GM12878 (cell line): ENCODE results near the gene MYO16. TPM values are rescaled to one million over a fixed set of nuclear protein-coding genes. Genes with fewer than 3 reads are reported as not detected.

Source experiments
- ATAC-seq: fragments of 200-7000 bp; cut with Tn5 transposase; 3 replicates; pipeline ENCODE4 v1.9.1; 2020; ENCODE audit warnings: mild to moderate bottlenecking, moderate library complexity
- BruUV-seq: library from RNA; stranded (reverse); fragments of 400-500 nt; replicated peaks from 2 replicates; lab custom pipeline; 2021; lab: Mats Ljungman, UMichigan
- CTCF ChIA-PET: fragments of 300-600 bp; sonication (Branson Sonifier 250); formaldehyde crosslinking; extraction: SDS; loops from one replicate; lab custom pipeline; 2021; ENCODE audit warnings: inconsistent platforms; lab: Yijun Ruan, JAX
- POLR2A ChIA-PET: fragments of 350-600 bp; formaldehyde crosslinking; extraction: SDS; loops from one replicate; lab custom pipeline; 2021; ENCODE audit warnings: inconsistent platforms; lab: Charles Lee
- RAD21 ChIA-PET: fragments of 300-600 bp; sonication (Branson Sonifier 250); formaldehyde crosslinking; loops from one replicate; lab custom pipeline; 2023; ENCODE audit warnings: antibody characterized with exemption; ENCODE audit not compliant: unreplicated experiment; lab: Charles Lee
- SMC1A ChIA-PET: fragments of 300-600 bp; sonication (Branson Sonifier 250); formaldehyde crosslinking; loops from one replicate; lab custom pipeline; 2023; ENCODE audit not compliant: unreplicated experiment, uncharacterized antibody; lab: Charles Lee
- DNase-seq: peaks from one replicate; pipeline ENCODE4 v3.0.0-alpha.2; 2011; ENCODE audit warnings: low read depth, low spot score
- FAIRE-seq: peaks from 3 replicates; lab custom pipeline; 2011; peaks lifted over from hg19 to GRCh38; lab: Jason Lieb, UNC
- H2AFZ ChIP-seq: 2 replicates; pipeline ENCODE4 v1.6.0; 2011; ENCODE audit warnings: low read depth, low read length, control low read depth; ENCODE audit not compliant: control insufficient read depth
- H3K27ac ChIP-seq: 2 replicates; pipeline ENCODE4 v1.5.1; 2011; ENCODE audit warnings: control low read depth; ENCODE audit not compliant: control insufficient read depth, insufficient read depth
- H3K27me3 ChIP-seq, 2 experiments: replicated peaks in 1 of 2; 2 replicates each; pipeline versions ENCODE4 v1.6.0 to v1.6.1; 2011; ENCODE audit warnings: low read length in 1 of 2; ENCODE audit not compliant: control insufficient read depth in 2 of 2, insufficient read depth in 2 of 2
- H3K36me3 ChIP-seq, 2 experiments: 2 replicates each; pipeline ENCODE4 v1.5.1; 2011; ENCODE audit warnings: low read length in 1 of 2; ENCODE audit not compliant: control insufficient read depth in 2 of 2, insufficient read depth in 2 of 2
- H3K4me1 ChIP-seq: 2 replicates; pipeline ENCODE4 v1.6.1; 2011; ENCODE audit warnings: mild to moderate bottlenecking, low read length, moderate library complexity, mixed read lengths; ENCODE audit not compliant: control insufficient read depth, insufficient read depth
- H3K4me2 ChIP-seq: 2 replicates; pipeline ENCODE4 v1.6.0; 2011; ENCODE audit warnings: control low read depth; ENCODE audit not compliant: control insufficient read depth, insufficient read depth
- H3K4me3 ChIP-seq: fragments of 200-600 bp; sonication (generic); 2 replicates; pipeline ENCODE4 v1.5.1; 2016
- H3K79me2 ChIP-seq: 2 replicates; pipeline ENCODE4 v1.6.0; 2011; ENCODE audit warnings: low read length; ENCODE audit not compliant: control insufficient read depth, insufficient read depth
- H3K9ac ChIP-seq: 2 replicates; pipeline ENCODE4 v1.8.0; 2011; ENCODE audit warnings: low read length, control low read depth, mixed read lengths; ENCODE audit not compliant: control insufficient read depth, insufficient read depth
- H3K9me3 ChIP-seq: replicated peaks from 3 replicates; pipeline ENCODE4 v1.5.1; 2011; ENCODE audit warnings: mild to moderate bottlenecking, low read length; ENCODE audit not compliant: control insufficient read depth, insufficient read depth
- H4K20me1 ChIP-seq: 2 replicates; pipeline ENCODE4 v1.6.0; 2011; ENCODE audit not compliant: control insufficient read depth, insufficient read depth
- BHLHE40 ChIP-seq, 2 experiments: fragments of 450-650 bp in 1 of 2; IDR thresholded peaks; 2 replicates each; pipeline ENCODE4 v1.6.1; 2011 to 2017; ENCODE audit warnings: low read depth in 2 of 2, borderline replicate concordance in 1 of 2, improper control_type of control experiment in 1 of 2, low read length in 1 of 2, mild to moderate bottlenecking in 1 of 2
- IRF4 ChIP-seq: IDR thresholded peaks from 2 replicates; pipeline ENCODE4 v1.6.1; 2011; ENCODE audit warnings: low read depth, low read length
- MXI1 ChIP-seq: fragments of 150-350 bp; IDR thresholded peaks from 2 replicates; pipeline ENCODE4 v1.6.1; 2011; ENCODE audit warnings: low read depth, mild to moderate bottlenecking, inconsistent platforms, low read length, improper control_type of control experiment
- MYB ChIP-seq: fragments of 150-350 bp; IDR thresholded peaks from 2 replicates; pipeline ENCODE4 v1.6.1; 2014; ENCODE audit warnings: mild to moderate bottlenecking, low read depth, low read length, borderline replicate concordance
- RFX5 ChIP-seq: IDR thresholded peaks from 2 replicates; pipeline ENCODE4 v1.6.1; 2011; ENCODE audit warnings: low read depth, low read length, improper control_type of control experiment
- SMAD1 ChIP-seq: fragments of 450-650 bp; IDR thresholded peaks from 2 replicates; pipeline ENCODE4 v1.6.1; 2018; ENCODE audit warnings: mild to moderate bottlenecking, low read depth; ENCODE audit not compliant: partially characterized antibody
- ZSCAN29 ChIP-seq: fragments of 450-650 bp; IDR thresholded peaks from 2 replicates; pipeline ENCODE4 v1.6.1; 2017; ENCODE audit warnings: mild to moderate bottlenecking, moderate library complexity
- WGBS: methylation state at CpG from one replicate; pipeline ENCODE4 v1.1.6; 2016; ENCODE audit warnings: low lambda C conversion rate; ENCODE audit not compliant: insufficient replicate concordance, insufficient coverage; ENCODE audit errors: missing lambda C conversion rate; 5-methylcytosine and 5-hydroxymethylcytosine counted together
- in situ Hi-C: fragments of 300-500 bp; cut with MboI; formaldehyde crosslinking; loops from 9 replicates; pipeline ENCODE4 v1.14.3; 2018; ENCODE audit warnings: mixed read lengths
- intact Hi-C: fragments of 100-400 bp; cut with micrococcal nuclease; formaldehyde crosslinking; loops from one replicate; pipeline ENCODE4 v1.14.2; 2022; ENCODE audit not compliant: unreplicated experiment
- polyA plus RNA-seq, 11 experiments: library from polyadenylated mRNA; depleted of rRNA in 4 of 11; unstranded in 6 of 11; stranded (reverse) in 5 of 11; fragments of >200 nt; fragmentation: Nextera tagmentation in 4 of 11; fragmentation: Illumina TruSeq in 1 of 11; extraction: Ambion mirVana in 4 of 11; extraction: Trizol in 1 of 11; gene quantifications; 1 replicate in 1 of 11; 2 replicates in 10 of 11; pipeline versions ENCODE4 v1.2.1 to v1.2.3, GENCODE V29; 2011 to 2016; ENCODE audit warnings: inconsistent platforms in 2 of 11, missing spikeins in 2 of 11, low read depth in 1 of 11
- total RNA-seq, 4 experiments: library from RNA; depleted of rRNA in 3 of 4; stranded (reverse); fragments of >200 nt in 3 of 4; fragmentation: Illumina TruSeq in 1 of 4; extraction: Trizol in 1 of 4; gene quantifications; 2 replicates each; pipeline versions ENCODE4 v1.2.1 to v1.2.3, GENCODE V29; 2013 to 2021
- TF ChIP-seq, protein P1 (sequence below): fragments of 450-650 bp; formaldehyde crosslinking; IDR thresholded peaks from 2 replicates; pipeline ENCODE4 v1.5.0; 2022; ENCODE audit warnings: mild to moderate bottlenecking, missing genetic modification characterization
- TF ChIP-seq, protein P2 (sequence below): fragments of 450-650 bp; IDR thresholded peaks from 2 replicates; pipeline ENCODE4 v1.6.1; 2016; ENCODE audit warnings: mild to moderate bottlenecking, moderate library complexity, borderline replicate concordance
- TF ChIP-seq, protein P3 (sequence below): fragments of 150-350 bp; IDR thresholded peaks from 2 replicates; pipeline ENCODE4 v1.6.1; 2014; ENCODE audit warnings: mild to moderate bottlenecking, low read depth, low read length
- TF ChIP-seq, protein P4 (sequence below): IDR thresholded peaks from 2 replicates; pipeline ENCODE4 v1.6.1; 2011; ENCODE audit warnings: borderline replicate concordance, low read depth, mild to moderate bottlenecking, moderate library complexity, mixed read lengths, low read length; ENCODE audit not compliant: insufficient read depth; ENCODE audit errors: extremely low read length

The MYO16 gene
- total and polyA plus RNA-seq, 10 of the 15 experiments (the other 5 are each of a cell fraction or from before 2014, with no cell fraction given) = under 0.01 to 1.7 (median 0.05) TPM; not detected in 4

DNA sequence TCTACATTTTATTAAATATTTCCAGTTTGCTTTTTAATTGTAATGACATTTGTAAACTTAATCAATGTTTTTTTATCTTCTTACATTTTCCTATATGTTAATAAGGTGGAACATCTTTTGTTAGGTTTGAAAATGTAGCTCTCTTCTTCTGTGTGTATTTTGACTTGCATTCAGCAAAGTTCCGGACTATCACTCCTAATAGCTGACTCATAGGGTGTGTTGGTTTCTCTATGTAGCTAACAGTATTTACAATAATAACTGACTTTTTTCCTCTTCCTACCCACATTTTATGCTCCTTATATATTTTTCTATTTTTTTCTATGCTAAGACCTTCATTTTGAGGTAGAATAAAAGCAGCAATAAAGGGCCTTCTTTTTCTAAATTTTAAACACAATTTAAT is 28.1 kb downstream of the MYO16 start (continued):
- TF ChIP-seq, protein P1, sequence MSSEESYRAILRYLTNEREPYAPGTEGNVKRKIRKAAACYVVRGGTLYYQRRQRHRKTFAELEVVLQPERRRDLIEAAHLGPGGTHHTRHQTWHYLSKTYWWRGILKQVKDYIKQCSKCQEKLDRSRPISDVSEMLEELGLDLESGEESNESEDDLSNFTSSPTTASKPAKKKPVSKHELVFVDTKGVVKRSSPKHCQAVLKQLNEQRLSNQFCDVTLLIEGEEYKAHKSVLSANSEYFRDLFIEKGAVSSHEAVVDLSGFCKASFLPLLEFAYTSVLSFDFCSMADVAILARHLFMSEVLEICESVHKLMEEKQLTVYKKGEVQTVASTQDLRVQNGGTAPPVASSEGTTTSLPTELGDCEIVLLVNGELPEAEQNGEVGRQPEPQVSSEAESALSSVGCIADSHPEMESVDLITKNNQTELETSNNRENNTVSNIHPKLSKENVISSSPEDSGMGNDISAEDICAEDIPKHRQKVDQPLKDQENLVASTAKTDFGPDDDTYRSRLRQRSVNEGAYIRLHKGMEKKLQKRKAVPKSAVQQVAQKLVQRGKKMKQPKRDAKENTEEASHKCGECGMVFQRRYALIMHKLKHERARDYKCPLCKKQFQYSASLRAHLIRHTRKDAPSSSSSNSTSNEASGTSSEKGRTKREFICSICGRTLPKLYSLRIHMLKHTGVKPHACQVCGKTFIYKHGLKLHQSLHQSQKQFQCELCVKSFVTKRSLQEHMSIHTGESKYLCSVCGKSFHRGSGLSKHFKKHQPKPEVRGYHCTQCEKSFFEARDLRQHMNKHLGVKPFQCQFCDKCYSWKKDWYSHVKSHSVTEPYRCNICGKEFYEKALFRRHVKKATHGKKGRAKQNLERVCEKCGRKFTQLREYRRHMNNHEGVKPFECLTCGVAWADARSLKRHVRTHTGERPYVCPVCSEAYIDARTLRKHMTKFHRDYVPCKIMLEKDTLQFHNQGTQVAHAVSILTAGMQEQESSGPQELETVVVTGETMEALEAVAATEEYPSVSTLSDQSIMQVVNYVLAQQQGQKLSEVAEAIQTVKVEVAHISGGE (CRISPR knock-in tag) = no peak
- TF ChIP-seq, all 136 proteins: peak for 0

DNA sequence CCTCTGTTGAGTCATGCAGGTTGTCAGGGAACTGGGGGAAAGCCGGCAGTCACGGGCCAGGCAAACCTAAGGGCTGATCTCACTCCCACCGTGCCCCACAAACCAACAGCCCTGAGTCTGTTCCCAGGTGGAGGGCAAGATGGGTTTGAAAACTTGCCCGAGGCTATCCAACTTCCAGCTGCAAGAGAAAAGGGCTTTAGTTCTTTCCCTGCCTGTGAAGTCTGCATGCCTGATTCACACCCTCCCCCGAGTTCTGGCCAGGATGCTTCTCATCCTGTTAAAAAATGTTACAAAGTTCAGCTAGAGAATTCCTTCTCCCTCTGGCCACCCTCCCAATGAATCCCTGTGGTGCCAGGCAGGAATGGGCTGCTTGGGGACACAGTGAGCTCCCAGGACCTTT is 33.1 kb downstream of the MYO16 start:
- Histone ChIP-seq H3K27ac (no peak overlapping the region), H2AFZ (no peak overlapping the region), H3K9me3 (no peaks in the 10 kb centered on the region; the same call in 2 of the 3 replicates), H3K4me1 (no peaks in the 10 kb centered on the region), H3K36me3 (no peaks in the 10 kb centered on the region), H3K9ac (no peak overlapping the region), H3K27me3 (no peaks in the 10 kb centered on the region), H4K20me1 (no peaks in the 10 kb centered on the region), H3K4me3 (no peak overlapping the region), H3K79me2 (no peaks in the 10 kb centered on the region), H3K4me2 (no peak overlapping the region)
- ChIA-PET RAD21 (interaction anchor here (0.7 kb wide), 1 partner anchor 85 kb away, joined by 3 read pairs; no protein-coding TSS in a partner anchor), CTCF (interaction anchor here (1.2 kb wide), 1 partner anchor 21 kb away, joined by 3 read pairs; no protein-coding TSS in a partner anchor), SMC1A (interaction anchor here (0.9 to 2.6 kb wide), 3 partner anchors 12 to 47 kb away, joined by 3 to 15 read pairs (median 3); no protein-coding TSS in a partner anchor), POLR2A (no interaction called here)
- 33% methylated on average over 5 of the region's 5 CpGs for WGBS
- FAIRE-seq (no peak), ATAC-seq (no peak), DNase-seq (no peak)
- intact Hi-C loops = no loop called here
- in situ Hi-C loops = no loop called here
- BruUV-seq = no TSS peak
- no peak for TF ChIP-seq MYB
- no peak for TF ChIP-seq SMAD1
- TF ChIP-seq IRF4 = no peak
- TF ChIP-seq, protein P2, sequence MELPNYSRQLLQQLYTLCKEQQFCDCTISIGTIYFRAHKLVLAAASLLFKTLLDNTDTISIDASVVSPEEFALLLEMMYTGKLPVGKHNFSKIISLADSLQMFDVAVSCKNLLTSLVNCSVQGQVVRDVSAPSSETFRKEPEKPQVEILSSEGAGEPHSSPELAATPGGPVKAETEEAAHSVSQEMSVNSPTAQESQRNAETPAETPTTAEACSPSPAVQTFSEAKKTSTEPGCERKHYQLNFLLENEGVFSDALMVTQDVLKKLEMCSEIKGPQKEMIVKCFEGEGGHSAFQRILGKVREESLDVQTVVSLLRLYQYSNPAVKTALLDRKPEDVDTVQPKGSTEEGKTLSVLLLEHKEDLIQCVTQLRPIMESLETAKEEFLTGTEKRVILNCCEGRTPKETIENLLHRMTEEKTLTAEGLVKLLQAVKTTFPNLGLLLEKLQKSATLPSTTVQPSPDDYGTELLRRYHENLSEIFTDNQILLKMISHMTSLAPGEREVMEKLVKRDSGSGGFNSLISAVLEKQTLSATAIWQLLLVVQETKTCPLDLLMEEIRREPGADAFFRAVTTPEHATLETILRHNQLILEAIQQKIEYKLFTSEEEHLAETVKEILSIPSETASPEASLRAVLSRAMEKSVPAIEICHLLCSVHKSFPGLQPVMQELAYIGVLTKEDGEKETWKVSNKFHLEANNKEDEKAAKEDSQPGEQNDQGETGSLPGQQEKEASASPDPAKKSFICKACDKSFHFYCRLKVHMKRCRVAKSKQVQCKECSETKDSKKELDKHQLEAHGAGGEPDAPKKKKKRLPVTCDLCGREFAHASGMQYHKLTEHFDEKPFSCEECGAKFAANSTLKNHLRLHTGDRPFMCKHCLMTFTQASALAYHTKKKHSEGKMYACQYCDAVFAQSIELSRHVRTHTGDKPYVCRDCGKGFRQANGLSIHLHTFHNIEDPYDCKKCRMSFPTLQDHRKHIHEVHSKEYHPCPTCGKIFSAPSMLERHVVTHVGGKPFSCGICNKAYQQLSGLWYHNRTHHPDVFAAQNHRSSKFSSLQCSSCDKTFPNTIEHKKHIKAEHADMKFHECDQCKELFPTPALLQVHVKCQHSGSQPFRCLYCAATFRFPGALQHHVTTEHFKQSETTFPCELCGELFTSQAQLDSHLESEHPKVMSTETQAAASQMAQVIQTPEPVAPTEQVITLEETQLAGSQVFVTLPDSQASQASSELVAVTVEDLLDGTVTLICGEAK = no peak
- TF ChIP-seq, protein P3, sequence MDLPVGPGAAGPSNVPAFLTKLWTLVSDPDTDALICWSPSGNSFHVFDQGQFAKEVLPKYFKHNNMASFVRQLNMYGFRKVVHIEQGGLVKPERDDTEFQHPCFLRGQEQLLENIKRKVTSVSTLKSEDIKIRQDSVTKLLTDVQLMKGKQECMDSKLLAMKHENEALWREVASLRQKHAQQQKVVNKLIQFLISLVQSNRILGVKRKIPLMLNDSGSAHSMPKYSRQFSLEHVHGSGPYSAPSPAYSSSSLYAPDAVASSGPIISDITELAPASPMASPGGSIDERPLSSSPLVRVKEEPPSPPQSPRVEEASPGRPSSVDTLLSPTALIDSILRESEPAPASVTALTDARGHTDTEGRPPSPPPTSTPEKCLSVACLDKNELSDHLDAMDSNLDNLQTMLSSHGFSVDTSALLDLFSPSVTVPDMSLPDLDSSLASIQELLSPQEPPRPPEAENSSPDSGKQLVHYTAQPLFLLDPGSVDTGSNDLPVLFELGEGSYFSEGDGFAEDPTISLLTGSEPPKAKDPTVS = no peak
- TF ChIP-seq MXI1 = no peak
- no peak for TF ChIP-seq BHLHE40 (IDR thresholded peaks at IDR 0.05; ENCODE audit: borderline replicate concordance in 1 of 2, low read depth in 2 of 2, low read length in 1 of 2)
- TF ChIP-seq ZSCAN29 = no peak
- TF ChIP-seq, protein P4, sequence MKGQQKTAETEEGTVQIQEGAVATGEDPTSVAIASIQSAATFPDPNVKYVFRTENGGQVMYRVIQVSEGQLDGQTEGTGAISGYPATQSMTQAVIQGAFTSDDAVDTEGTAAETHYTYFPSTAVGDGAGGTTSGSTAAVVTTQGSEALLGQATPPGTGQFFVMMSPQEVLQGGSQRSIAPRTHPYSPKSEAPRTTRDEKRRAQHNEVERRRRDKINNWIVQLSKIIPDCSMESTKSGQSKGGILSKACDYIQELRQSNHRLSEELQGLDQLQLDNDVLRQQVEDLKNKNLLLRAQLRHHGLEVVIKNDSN = no peak
- TF ChIP-seq RFX5 = no peak
